Endothelial cell of umbilical vein (primary cell): ENCODE results near the gene E2F4. TPM values are rescaled to one million over a fixed set of nuclear protein-coding genes. Genes with fewer than 3 reads are reported as not detected.
A peak's percentile ranks its signal among the peaks of the same experiment; 100 is the strongest.

ENCODE experiments used
- BruUV-seq: library from RNA; stranded (reverse); fragments of 400-500 nt; replicated peaks from 2 replicates; lab custom pipeline; 2021; lab: Mats Ljungman, UMichigan
- CTCF ChIA-PET: fragments of 300-600, 350-600 bp; sonication (Branson Sonifier 250); formaldehyde crosslinking; loops from one replicate; lab custom pipeline; 2021; ENCODE audit warnings: antibody characterized with exemption, inconsistent platforms; lab: Charles Lee
- POLR2A ChIA-PET: fragments of 300-600, 350-600 bp; sonication (Branson Sonifier 250); formaldehyde crosslinking; loops from one replicate; lab custom pipeline; 2021; ENCODE audit warnings: antibody characterized with exemption, inconsistent platforms; lab: Charles Lee
- DNase-seq: peaks from one replicate; pipeline ENCODE4 v3.0.0-alpha.2; 2011; ENCODE audit warnings: low read depth, low spot score
- FAIRE-seq: peaks from 2 replicates; lab custom pipeline; 2011; peaks lifted over from hg19 to GRCh38; lab: Jason Lieb, UNC
- H2AFZ ChIP-seq: 2 replicates; pipeline ENCODE4 v1.6.0; 2012; ENCODE audit warnings: low read depth, low read length, control low read depth, inconsistent platforms
- H3K27ac ChIP-seq: 2 replicates; pipeline ENCODE4 v1.5.1; 2011; ENCODE audit warnings: low read depth, mild to moderate bottlenecking, control low read depth, low read length, moderate library complexity; ENCODE audit not compliant: insufficient read depth
- H3K27me3 ChIP-seq, 2 experiments: 2 replicates each; pipeline versions ENCODE4 v1.6.0 to v1.6.1; 2011; ENCODE audit warnings: low read length in 2 of 2, mixed read lengths in 1 of 2; ENCODE audit not compliant: control insufficient read depth in 2 of 2, insufficient read depth in 2 of 2
- H3K36me3 ChIP-seq, 2 experiments: 2 replicates in 1 of 2; 3 replicates in 1 of 2; pipeline ENCODE4 v1.5.1; 2011; ENCODE audit warnings: low read length in 2 of 2, mild to moderate bottlenecking in 1 of 2, moderate library complexity in 1 of 2; ENCODE audit not compliant: control insufficient read depth in 2 of 2, insufficient read depth in 2 of 2; ENCODE audit errors: extremely low read depth in 1 of 2
- H3K4me1 ChIP-seq: 3 replicates; pipeline ENCODE4 v1.5.1; 2011; ENCODE audit warnings: mild to moderate bottlenecking, low read length; ENCODE audit not compliant: control insufficient read depth, insufficient read depth; ENCODE audit errors: extremely low read depth
- H3K4me2 ChIP-seq: 2 replicates; pipeline ENCODE4 v1.6.1; 2011; ENCODE audit warnings: low read length, control low read depth, mixed read lengths; ENCODE audit not compliant: insufficient read depth
- H3K4me3 ChIP-seq, 3 experiments: fragments of 200-600 bp in 1 of 3; sonication (generic), shearing (Covaris generic) in 1 of 3; replicated peaks in 1 of 3; 2 replicates each; pipeline ENCODE4 v1.5.1; 2011 to 2016; ENCODE audit warnings: control low read depth in 3 of 3, low read length in 3 of 3, mild to moderate bottlenecking in 2 of 3, inconsistent platforms in 1 of 3, low read depth in 1 of 3, moderate library complexity in 1 of 3; ENCODE audit not compliant: insufficient read depth in 1 of 3
- H3K79me2 ChIP-seq: 2 replicates; pipeline ENCODE4 v1.6.0; 2012; ENCODE audit warnings: low read length, inconsistent platforms; ENCODE audit not compliant: control insufficient read depth, insufficient read depth
- H3K9ac ChIP-seq: replicated peaks from 2 replicates; pipeline ENCODE3; 2011; ENCODE audit warnings: low read length, control low read depth; ENCODE audit not compliant: insufficient read depth; ENCODE audit errors: extremely low read depth
- H3K9me1 ChIP-seq: replicated peaks from 3 replicates; pipeline ENCODE4 v1.6.0; 2011; ENCODE audit warnings: mild to moderate bottlenecking, low read length; ENCODE audit not compliant: control insufficient read depth, insufficient read depth; ENCODE audit errors: extremely low read depth
- H3K9me3 ChIP-seq: replicated peaks from 2 replicates; pipeline ENCODE4 v1.5.1; 2012; ENCODE audit warnings: low read length, inconsistent platforms; ENCODE audit not compliant: control insufficient read depth, insufficient read depth
- H4K20me1 ChIP-seq: replicated peaks from 2 replicates; pipeline ENCODE3; 2011; ENCODE audit warnings: mild to moderate bottlenecking, low read length; ENCODE audit not compliant: control insufficient read depth, insufficient read depth; ENCODE audit errors: extremely low read depth
- EZH2 ChIP-seq: IDR thresholded peaks from 2 replicates; pipeline ENCODE4 v1.6.1; 2012; ENCODE audit warnings: borderline replicate concordance, low read depth, mild to moderate bottlenecking, moderate library complexity, low read length, inconsistent platforms; ENCODE audit not compliant: severe bottlenecking
- FOS ChIP-seq: IDR thresholded peaks from 2 replicates; pipeline ENCODE4 v1.6.1; 2011; ENCODE audit warnings: mild to moderate bottlenecking, low read length, moderate library complexity, borderline replicate concordance; ENCODE audit not compliant: insufficient read depth
- GATA2 ChIP-seq: IDR thresholded peaks from 2 replicates; pipeline ENCODE4 v1.7.0; 2011; ENCODE audit warnings: low read depth, mild to moderate bottlenecking, moderate library complexity, mixed read lengths, low read length; ENCODE audit not compliant: insufficient read length, insufficient read depth
- JUN ChIP-seq: IDR thresholded peaks from 2 replicates; pipeline ENCODE4 v1.6.1; 2011; ENCODE audit warnings: borderline replicate concordance, low read depth; ENCODE audit not compliant: insufficient read length, insufficient read depth
- MYC ChIP-seq: IDR thresholded peaks from one replicate; pipeline ENCODE4 v1.6.1; 2011; ENCODE audit warnings: mild to moderate bottlenecking, low read depth, low read length
- dilution Hi-C: fragments of 300-500 bp; cut with MboI; formaldehyde crosslinking; loops from one replicate; pipeline ENCODE4 v1.15.0; 2019; ENCODE audit warnings: low sequenced_read_pairs; ENCODE audit not compliant: extremely low pct_ligation_motif_present
- intact Hi-C: fragments of 100-400 bp; cut with micrococcal nuclease; formaldehyde crosslinking; loops from one replicate; pipeline ENCODE4 v1.10.0; 2022
- polyA plus RNA-seq, 4 experiments: library from polyadenylated mRNA; depleted of rRNA in 3 of 4; stranded (reverse) in 3 of 4; unstranded in 1 of 4; fragments of >200 nt; gene quantifications; 2 replicates each; pipeline versions ENCODE4 v1.2.1 to v1.2.3, GENCODE V29; 2011 to 2012; ENCODE audit warnings: missing spikeins in 1 of 4
- total RNA-seq: library from RNA; stranded (reverse); gene quantifications from 2 replicates; pipeline ENCODE4 v1.2.3, GENCODE V29; 2021
- TF ChIP-seq, protein P1 (sequence below): IDR thresholded peaks from 2 replicates; pipeline ENCODE4 v1.6.1; 2011; ENCODE audit not compliant: insufficient read depth, insufficient read length

E2F4 gene
- total and polyA plus RNA-seq, 2 donors (not counting 3 experiments of a cell fraction or from before 2014, with no cell fraction given): 112 to 168 TPM

- dilution Hi-C loops (no loop called here), intact Hi-C loops (loop anchor here (1.0 kb wide), 2 partner anchors 178 to 182 kb away; no protein-coding TSS in a partner anchor)
- no peaks in the 10 kb centered on the region for H3K9me1 ChIP-seq
- TF ChIP-seq, protein P1, sequence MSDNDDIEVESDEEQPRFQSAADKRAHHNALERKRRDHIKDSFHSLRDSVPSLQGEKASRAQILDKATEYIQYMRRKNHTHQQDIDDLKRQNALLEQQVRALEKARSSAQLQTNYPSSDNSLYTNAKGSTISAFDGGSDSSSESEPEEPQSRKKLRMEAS: no peak
- TF ChIP-seq FOS: no peak
- no peak for TF ChIP-seq GATA2
- TF ChIP-seq MYC: no peak
- TF ChIP-seq JUN: no peak
- TF ChIP-seq EZH2: no peak
- no peaks in the 10 kb centered on the region for H3K9me3 ChIP-seq
- TSS peak; percentile 23 for BruUV-seq
- peak overlapping the region; percentile 59 for H3K9ac ChIP-seq
- no peaks in the 10 kb centered on the region for H3K36me3 ChIP-seq
- peaks cover 13 to 16% of the 10 kb centered on the region in 2 experiments for H3K27me3 ChIP-seq
- H3K4me3 ChIP-seq: peak overlapping the region; percentile 78 to 89 (median 81)
- H3K27ac ChIP-seq: peak overlapping the region; percentile 18
- FAIRE-seq: peak; percentile 72
- H3K79me2 ChIP-seq: no peaks in the 10 kb centered on the region
- H3K4me1 ChIP-seq: peaks cover 12% of the 10 kb centered on the region
- CTCF ChIA-PET: interaction anchor here (1.0 to 2.9 kb wide), 7 partner anchors 11 to 205 kb away, joined by 3 to 30 read pairs (median 13); partner anchors contain the start of gene NOL3
- no peaks in the 10 kb centered on the region for H4K20me1 ChIP-seq
- H3K4me2 ChIP-seq: peak overlapping the region; percentile 94
- peak overlapping the region; percentile 95 for H2AFZ ChIP-seq
- POLR2A ChIA-PET: interaction anchor here (0.9 kb wide), 1 partner anchor 11 kb away, joined by 3 read pairs; the partner anchor contains the start of gene NOL3
- DNase-seq: no peak
These were observed 33.0 kb upstream of the E2F4 start for GRCh38 chr16:67158637-67159600.
